Bone marrow (tissue), 2 donors: Measurements from ENCODE around the gene NSUN7.

Experiments
- DNase-seq, 2 donors: peaks; one replicate each; lab custom pipeline; 2025; lab: John Stamatoyannopoulos, UW

Gene NSUN7

GRCh38 chr4:40848251-40848650 is 98.5 kb downstream of the NSUN7 start:
- no peak for DNase-seq

- no peak for DNase-seq
These were observed 99.2 kb downstream of the NSUN7 start for GRCh38 chr4:40848940-40849339.

GRCh38 chr4:40850496-40850895 is 100.7 kb downstream of the NSUN7 start:
- no peak for DNase-seq

- no peak for DNase-seq
These were observed 106.6 kb downstream of the NSUN7 start for GRCh38 chr4:40856277-40856839.

GRCh38 chr4:40856840-40857362 is 107.1 kb downstream of the NSUN7 start:
- peak in 1 of 2 donors; percentile 5 for DNase-seq

- no peak for DNase-seq
These were observed 108.2 kb downstream of the NSUN7 start for GRCh38 chr4:40857956-40858355.

GRCh38 chr4:40858962-40859361 is 109.2 kb downstream of the NSUN7 start:
- no peak for DNase-seq
